Measurements from ENCODE around the gene LRCH1. TPM values are rescaled to one million over a fixed set of nuclear protein-coding genes. Genes with fewer than 3 reads are reported as not detected.

The LRCH1 gene
- total RNA-seq, 3 donors from 2014 or later, result 13.5 to 16.4 (median 14.7) TPM

DNA sequence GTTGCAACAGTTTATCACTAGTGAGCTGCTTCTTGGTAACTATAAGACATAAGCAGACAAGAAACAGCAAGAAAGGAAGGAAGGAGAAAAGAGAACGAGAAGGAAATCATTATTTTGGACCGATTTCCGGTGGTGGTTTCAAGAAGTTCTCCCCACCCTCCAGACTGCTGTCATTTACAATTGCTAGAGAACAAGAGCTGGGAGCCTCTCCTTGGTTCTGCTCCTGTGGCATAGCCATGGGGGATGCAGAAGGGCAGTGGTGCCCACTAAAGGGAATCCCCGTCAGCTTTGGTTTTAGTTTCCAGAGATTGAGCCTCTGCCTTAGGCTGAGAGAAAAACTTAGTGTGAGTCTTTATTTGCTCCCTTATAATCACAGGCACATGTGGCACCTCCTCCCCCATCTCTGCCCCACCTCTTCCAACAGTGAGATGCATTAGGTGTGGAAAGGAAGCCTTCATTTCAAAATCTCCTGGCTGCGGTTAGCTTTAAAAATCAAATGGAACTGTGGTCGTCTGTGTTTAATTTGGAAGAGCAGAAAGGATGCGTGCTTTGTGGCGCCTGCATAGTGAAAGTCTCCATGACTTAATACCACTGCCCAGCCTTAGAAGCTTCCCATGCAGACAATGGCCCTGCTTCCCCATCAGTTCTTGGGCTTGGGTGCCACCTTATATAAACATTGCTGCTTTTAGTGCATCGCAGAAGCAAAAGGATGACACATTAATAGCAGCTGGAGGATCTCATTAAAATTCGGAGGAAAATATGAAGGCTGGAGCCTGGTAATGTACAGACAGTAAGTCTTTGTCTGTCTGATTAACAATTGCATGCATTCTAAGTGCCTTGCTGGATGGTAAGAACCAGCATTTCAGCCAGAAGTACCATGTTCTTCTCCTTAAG is 25.0 kb downstream of the LRCH1 start:
- no peaks in the 10 kb centered on the region for H3K9me3 Mint-ChIP-seq
- peaks cover 5% of the 10 kb centered on the region for H3K36me3 Mint-ChIP-seq (ENCODE audit: insufficient read depth)
- DNase-seq (no peak), ATAC-seq (peak; percentile 28 to 29)
- no peaks in the 10 kb centered on the region for H3K27me3 Mint-ChIP-seq (ENCODE audit: low read depth)
- peak overlapping the region; percentile 1 for H3K4me3 Mint-ChIP-seq
- peaks cover 66% of the 10 kb centered on the region for H3K4me1 Mint-ChIP-seq (ENCODE audit: low read depth)

GRCh38 chr13:46578590-46578975 is 25.6 kb downstream of the LRCH1 start:
- Mint-ChIP-seq H3K36me3 (ENCODE audit: insufficient read depth) (peaks cover 5% of the 10 kb centered on the region), H3K4me3 (no peak overlapping the region), H3K4me1 (ENCODE audit: low read depth) (peaks cover 66% of the 10 kb centered on the region), H3K9me3 (no peaks in the 10 kb centered on the region), H3K27me3 (ENCODE audit: low read depth) (no peaks in the 10 kb centered on the region)
- ATAC-seq (peak; percentile 73 to 79), DNase-seq (no peak)

DNA sequence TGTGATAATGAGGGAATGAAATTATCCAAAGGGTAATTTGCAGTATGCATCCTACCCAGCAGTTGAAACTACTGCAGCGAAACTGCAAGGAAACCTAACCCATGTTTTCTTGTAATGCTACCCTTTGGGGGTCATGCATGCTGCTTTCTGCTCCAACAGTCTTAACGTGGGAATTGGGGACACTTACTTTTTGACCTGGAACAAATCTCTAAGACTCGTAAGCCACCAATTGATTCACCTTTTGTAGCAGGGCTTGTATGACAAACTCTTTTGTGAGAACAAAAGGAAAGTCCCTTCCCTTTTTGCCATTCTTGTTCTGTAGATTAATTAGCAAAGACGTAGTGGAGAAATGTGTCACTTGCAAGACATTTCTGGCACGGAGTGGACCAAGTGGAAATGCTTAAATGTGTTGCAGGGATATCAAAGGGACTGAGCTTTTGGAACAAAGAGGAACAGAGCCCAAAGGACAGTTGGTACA is 27.4 kb downstream of the LRCH1 start:
- ATAC-seq, result no peak
- no peaks in the 10 kb centered on the region for H3K9me3 Mint-ChIP-seq
- DNase-seq, result no peak
- peaks cover 5% of the 10 kb centered on the region for H3K36me3 Mint-ChIP-seq (ENCODE audit: insufficient read depth)
- H3K4me1 Mint-ChIP-seq (ENCODE audit: low read depth), result peaks cover 66% of the 10 kb centered on the region
- no peaks in the 10 kb centered on the region for H3K27me3 Mint-ChIP-seq (ENCODE audit: low read depth)
- H3K4me3 Mint-ChIP-seq, result no peak overlapping the region

DNA sequence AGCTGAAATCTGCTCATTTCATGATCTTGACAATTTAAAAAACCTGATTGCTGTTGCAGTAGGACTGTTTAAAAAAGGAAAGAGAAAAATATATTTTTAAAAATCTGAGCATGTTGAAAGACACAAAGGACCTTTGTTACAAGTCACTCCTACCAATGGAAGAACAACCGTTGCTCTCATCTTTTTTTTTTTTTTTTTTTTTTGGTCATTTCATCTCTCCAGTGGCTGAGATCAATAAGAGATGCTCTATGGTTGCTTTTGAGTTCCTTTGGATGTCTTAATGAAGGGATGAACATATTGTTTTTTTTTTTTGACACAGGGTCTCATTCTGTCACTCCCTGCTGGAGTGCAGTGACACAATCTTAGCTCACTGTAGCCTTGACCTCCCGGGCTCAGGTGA is 29.2 kb downstream of the LRCH1 start:
- DNase-seq (no peak), ATAC-seq (no peak)
- H3K27me3 Mint-ChIP-seq (ENCODE audit: low read depth), result no peaks in the 10 kb centered on the region
- H3K4me3 Mint-ChIP-seq, result no peak overlapping the region
- H3K36me3 Mint-ChIP-seq (ENCODE audit: insufficient read depth), result peaks cover 2% of the 10 kb centered on the region
- H3K9me3 Mint-ChIP-seq, result no peaks in the 10 kb centered on the region
- peaks cover 67% of the 10 kb centered on the region for H3K4me1 Mint-ChIP-seq (ENCODE audit: low read depth)

GRCh38 chr13:46586751-46587514 is 34.0 kb downstream of the LRCH1 start:
- no peak for ATAC-seq
- H3K4me1 Mint-ChIP-seq (ENCODE audit: low read depth), result peaks cover 56% of the 10 kb centered on the region

GRCh38 chr13:46587807-46588418 is 34.9 kb downstream of the LRCH1 start:
- ATAC-seq (no peak), DNase-seq (no peak)
- no peak overlapping the region for H3K4me3 Mint-ChIP-seq
- peaks cover 62% of the 10 kb centered on the region for H3K4me1 Mint-ChIP-seq (ENCODE audit: low read depth)
- no peaks in the 10 kb centered on the region for H3K27me3 Mint-ChIP-seq (ENCODE audit: low read depth)
- H3K9me3 Mint-ChIP-seq, result no peaks in the 10 kb centered on the region
- H3K36me3 Mint-ChIP-seq (ENCODE audit: insufficient read depth), result no peaks in the 10 kb centered on the region

More at GRCh38 chr13:46586751-46587514, 34.0 kb downstream of the LRCH1 start:
- DNase-seq, result no peak
- H3K4me3 Mint-ChIP-seq, result no peak overlapping the region
- H3K36me3 Mint-ChIP-seq (ENCODE audit: insufficient read depth), result no peaks in the 10 kb centered on the region
- H3K27me3 Mint-ChIP-seq (ENCODE audit: low read depth), result no peaks in the 10 kb centered on the region
- no peaks in the 10 kb centered on the region for H3K9me3 Mint-ChIP-seq

DNA sequence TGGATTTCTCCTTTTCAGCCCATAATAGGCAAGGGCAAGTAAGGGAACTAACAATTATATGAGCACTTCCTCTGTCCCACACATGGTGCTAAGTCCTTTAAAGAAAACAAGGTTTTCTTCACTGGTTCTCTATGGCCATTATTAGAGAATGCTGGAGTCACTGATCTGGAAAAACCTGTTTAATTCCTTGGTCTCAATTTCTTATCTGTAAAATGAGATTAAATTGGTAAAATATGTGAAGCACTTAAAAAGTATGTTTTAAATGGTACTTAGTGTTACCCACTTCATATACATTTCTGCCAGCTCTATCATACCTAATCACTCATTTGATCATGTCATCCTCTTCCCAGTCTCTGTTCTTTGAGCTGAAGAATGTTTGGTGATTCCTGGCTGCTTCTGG is 39.4 kb downstream of the LRCH1 start:
- H3K4me1 Mint-ChIP-seq (ENCODE audit: low read depth), result peaks cover 76% of the 10 kb centered on the region
- no peaks in the 10 kb centered on the region for H3K9me3 Mint-ChIP-seq
- H3K36me3 Mint-ChIP-seq (ENCODE audit: insufficient read depth), result no peaks in the 10 kb centered on the region
- H3K4me3 Mint-ChIP-seq, result no peak overlapping the region
- ATAC-seq, result no peak
- no peaks in the 10 kb centered on the region for H3K27me3 Mint-ChIP-seq (ENCODE audit: low read depth)
- no peak for DNase-seq

DNA sequence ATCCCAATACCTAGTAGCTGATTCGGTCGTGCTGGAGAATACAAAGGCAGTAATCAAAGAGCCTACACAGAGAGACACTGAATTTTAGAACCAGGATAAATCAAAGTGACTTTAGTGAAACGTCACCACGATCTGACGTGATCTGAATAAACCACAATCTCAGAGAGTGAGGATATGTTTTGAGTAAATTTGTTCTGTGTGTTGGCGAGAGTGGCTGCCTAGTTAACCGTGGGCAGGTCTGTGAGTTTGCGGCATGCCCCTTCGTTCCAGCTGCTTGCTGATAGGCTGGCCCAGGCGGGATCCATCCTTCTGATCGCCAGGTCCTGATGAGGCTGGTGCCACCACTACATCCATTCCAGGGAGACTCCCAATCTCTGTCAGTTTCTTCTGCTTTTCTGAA is 40.4 kb downstream of the LRCH1 start:
- Mint-ChIP-seq H3K27me3 (ENCODE audit: low read depth) (no peaks in the 10 kb centered on the region), H3K9me3 (no peaks in the 10 kb centered on the region), H3K36me3 (ENCODE audit: insufficient read depth) (no peaks in the 10 kb centered on the region), H3K4me1 (ENCODE audit: low read depth) (peaks cover 82% of the 10 kb centered on the region), H3K4me3 (peak overlapping the region; percentile 5)
- ATAC-seq (peak; percentile 96 to 97), DNase-seq (peak; percentile 39)

DNA sequence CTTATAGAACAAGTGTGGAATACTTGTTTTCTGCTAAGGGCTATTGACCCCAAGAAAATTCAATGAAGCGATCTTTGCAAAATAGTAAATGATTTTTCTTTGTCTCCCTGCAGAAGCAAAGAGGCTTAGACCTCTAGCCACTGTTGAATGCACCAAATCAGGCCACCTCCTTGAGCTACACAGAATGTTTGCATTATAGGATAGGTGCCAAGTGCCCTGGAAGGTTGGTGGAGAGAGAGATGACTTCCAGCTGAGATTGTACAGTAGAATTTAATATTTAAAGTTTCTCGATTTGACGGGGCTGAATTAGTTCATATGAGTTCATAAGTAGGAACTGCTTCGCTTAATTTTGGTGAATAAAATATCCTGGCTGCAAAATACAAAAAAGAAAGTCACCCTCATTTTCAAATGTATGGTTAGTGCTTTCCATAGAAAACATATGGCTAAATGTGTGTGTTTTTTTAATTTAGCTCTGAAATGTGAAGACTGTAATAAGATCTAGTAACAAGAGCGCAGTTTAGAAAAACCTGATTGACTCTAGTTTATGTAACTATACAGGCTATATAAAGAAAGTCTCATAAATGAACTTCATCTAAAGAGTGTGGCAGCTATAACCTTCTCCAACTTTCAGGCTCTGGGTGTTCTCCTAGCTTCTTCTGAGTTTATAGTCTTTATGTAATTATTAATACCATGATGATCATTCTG is 41.6 kb downstream of the LRCH1 start:
- Mint-ChIP-seq H3K4me3 (no peak overlapping the region), H3K36me3 (ENCODE audit: insufficient read depth) (no peaks in the 10 kb centered on the region), H3K4me1 (ENCODE audit: low read depth) (peaks cover 90% of the 10 kb centered on the region), H3K9me3 (no peaks in the 10 kb centered on the region), H3K27me3 (ENCODE audit: low read depth) (no peaks in the 10 kb centered on the region)
- ATAC-seq, result no peak
- no peak for DNase-seq

DNA sequence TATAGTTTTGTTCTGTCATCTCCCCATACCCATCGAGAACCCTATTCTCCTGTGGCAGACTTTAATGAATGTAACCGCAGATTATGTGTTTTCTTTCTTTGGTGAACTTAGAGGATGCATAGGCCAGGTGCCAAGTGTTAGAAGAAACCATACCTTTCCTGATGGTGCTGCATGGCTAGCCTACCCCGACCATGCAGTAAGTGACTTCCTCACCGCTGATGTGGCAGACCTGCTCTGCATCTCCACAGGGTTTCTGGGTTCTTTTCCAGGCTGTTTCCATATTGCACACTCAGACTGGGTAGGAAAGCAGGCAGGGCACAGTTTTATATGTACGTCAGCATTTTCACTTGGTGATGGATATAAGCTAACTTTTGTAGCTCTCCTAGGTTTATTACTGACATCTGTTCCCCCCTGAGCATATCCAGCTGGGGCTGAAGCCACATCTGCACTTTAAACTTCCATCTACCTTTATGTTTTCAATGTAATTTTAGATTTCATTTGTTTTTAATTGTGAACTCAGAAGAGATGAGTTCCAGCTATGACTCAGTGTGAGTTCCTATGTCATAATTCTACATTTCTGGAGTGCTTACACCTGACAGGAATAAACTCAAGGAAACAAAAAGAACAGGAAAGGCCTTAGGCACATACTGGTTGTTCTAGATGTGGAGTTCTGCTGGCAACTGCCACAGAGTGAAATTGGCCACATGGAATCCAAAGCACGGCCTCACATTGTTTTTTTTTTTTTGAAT is 42.3 kb downstream of the LRCH1 start:
- no peaks in the 10 kb centered on the region for H3K9me3 Mint-ChIP-seq
- H3K4me1 Mint-ChIP-seq (ENCODE audit: low read depth), result peaks cover 87% of the 10 kb centered on the region
- no peak for DNase-seq
- no peaks in the 10 kb centered on the region for H3K27me3 Mint-ChIP-seq (ENCODE audit: low read depth)
- no peak for ATAC-seq
- no peaks in the 10 kb centered on the region for H3K36me3 Mint-ChIP-seq (ENCODE audit: insufficient read depth)
- H3K4me3 Mint-ChIP-seq, result no peak overlapping the region

GRCh38 chr13:46595885-46596275 is 42.9 kb downstream of the LRCH1 start:
- no peaks in the 10 kb centered on the region for H3K27me3 Mint-ChIP-seq (ENCODE audit: low read depth)

GRCh38 chr13:46596466-46596865 is 43.5 kb downstream of the LRCH1 start:
- H3K27me3 Mint-ChIP-seq (ENCODE audit: low read depth), result no peaks in the 10 kb centered on the region
- H3K9me3 Mint-ChIP-seq, result no peaks in the 10 kb centered on the region
- no peaks in the 10 kb centered on the region for H3K36me3 Mint-ChIP-seq (ENCODE audit: insufficient read depth)
- ATAC-seq (no peak), DNase-seq (no peak)
- H3K4me1 Mint-ChIP-seq (ENCODE audit: low read depth), result peaks cover 88% of the 10 kb centered on the region
- H3K4me3 Mint-ChIP-seq, result no peak overlapping the region

More at GRCh38 chr13:46595885-46596275, 42.9 kb downstream of the LRCH1 start:
- H3K9me3 Mint-ChIP-seq, result no peaks in the 10 kb centered on the region
- peaks cover 88% of the 10 kb centered on the region for H3K4me1 Mint-ChIP-seq (ENCODE audit: low read depth)
- DNase-seq (no peak), ATAC-seq (no peak)
- no peak overlapping the region for H3K4me3 Mint-ChIP-seq
- no peaks in the 10 kb centered on the region for H3K36me3 Mint-ChIP-seq (ENCODE audit: insufficient read depth)

DNA sequence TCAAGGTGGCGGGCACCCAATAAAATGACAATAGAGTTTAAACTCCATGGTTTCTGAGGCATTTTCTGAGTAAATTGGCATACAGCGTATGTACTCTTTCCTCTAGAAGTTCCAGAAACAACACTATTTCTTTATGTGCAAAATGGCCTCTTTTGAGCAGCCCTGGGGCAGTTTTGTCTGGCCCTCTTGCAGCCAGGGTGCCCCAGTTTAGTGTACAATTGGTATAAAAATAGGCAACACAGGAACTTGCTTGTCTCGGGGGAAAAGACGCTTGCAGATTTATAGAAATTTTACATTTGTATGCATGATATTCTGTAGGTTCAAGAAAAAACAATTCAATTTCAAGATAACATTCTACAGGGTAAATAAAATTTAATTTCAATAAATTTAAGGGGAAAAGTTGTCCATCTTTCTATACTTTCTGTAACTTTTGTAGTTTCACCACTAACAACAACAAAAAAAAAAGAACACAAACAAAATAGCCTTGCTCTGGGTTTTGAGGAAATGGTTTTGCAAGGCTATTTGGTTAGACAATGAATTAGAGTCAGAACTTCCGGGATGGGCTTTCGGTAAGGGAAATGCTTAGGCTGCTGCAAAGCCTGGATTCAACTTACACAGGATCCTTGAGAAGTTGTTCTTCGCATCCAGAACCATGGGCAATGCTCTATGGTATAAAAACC is 45.3 kb downstream of the LRCH1 start:
- Mint-ChIP-seq H3K36me3 (ENCODE audit: insufficient read depth) (no peaks in the 10 kb centered on the region), H3K27me3 (ENCODE audit: low read depth) (no peaks in the 10 kb centered on the region), H3K4me1 (ENCODE audit: low read depth) (peaks cover 87% of the 10 kb centered on the region), H3K4me3 (no peak overlapping the region), H3K9me3 (no peaks in the 10 kb centered on the region)
- no peak for DNase-seq
- ATAC-seq, result no peak

Measured in activated T-cell treated with anti-CD3 and anti-CD28 coated beads, Interleukin-2, amount 50 U/mL, for 4 hours (primary cell).